Measurements from ENCODE around the gene ARGLU1.

The ARGLU1 gene

DNA sequence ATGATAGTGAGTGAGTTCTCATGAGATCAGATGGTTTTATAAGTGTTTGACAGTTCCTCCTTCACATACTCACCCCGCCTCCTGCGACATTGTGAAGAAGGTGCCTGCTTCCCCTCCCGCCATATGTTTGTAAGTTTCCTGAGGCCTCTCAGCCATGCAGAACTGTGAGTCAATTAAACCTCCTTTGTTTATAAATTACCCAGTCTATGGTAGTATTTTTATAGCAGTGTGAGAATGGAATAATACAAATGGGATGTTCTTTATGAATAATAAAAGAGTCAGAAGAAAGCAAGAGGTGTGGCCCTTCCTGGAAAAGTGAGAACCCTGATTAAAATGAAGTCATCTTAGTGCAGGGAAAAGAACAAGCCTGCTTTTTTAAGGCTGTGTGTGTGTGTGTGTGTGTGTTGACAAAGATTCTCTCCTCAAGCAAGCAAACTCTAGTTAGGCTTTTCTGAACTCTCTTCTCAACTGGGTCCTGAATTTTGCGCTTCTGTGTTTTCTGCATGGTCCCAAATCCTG, 18.8 kb upstream of the ARGLU1 start:
- no peak for DNase-seq

- DNase-seq: no peak
Measured at GRCh38 chr13:106581225-106581624, 13.3 kb upstream of the ARGLU1 start.

DNA sequence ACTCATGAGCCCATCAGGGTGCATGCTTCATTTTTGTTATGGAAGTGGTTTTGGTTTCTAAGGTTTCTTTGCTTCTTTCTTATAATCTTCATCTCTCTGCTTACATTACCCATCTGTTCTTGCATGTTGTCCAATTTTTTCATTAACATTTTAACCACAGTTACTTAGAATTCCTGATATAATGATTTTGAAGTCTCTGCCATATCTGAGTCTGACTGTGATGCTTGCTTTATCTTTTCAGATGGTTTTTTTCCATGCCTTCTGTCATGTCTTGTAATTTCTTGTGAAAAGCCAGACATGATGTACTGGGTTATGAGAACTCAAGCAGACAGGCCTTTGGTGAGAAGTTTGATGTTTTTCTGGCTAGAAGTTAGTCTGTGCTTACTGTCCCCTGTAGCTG, 8.0 kb upstream of the ARGLU1 start:
- no peak for DNase-seq

DNA sequence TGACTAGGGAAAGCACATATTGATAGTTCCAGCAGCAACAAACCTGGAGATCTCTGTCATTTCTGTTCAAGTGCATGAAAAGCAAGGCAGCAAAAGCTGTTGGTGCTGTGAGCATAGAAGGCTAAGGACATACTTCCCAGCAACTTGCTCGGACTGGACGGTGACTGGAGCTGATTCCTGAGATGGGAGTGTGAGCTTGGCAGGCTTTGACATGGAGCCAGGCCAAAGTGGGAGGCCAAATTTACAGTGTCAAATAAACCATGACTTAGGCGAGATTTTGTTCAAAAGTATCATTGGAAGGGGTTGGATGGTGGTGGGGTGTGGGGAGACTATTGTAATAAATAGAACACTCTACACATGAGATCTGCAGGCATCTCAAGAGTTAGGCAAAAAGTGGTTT, 5.9 kb upstream of the ARGLU1 start:
- no peak for DNase-seq

DNA sequence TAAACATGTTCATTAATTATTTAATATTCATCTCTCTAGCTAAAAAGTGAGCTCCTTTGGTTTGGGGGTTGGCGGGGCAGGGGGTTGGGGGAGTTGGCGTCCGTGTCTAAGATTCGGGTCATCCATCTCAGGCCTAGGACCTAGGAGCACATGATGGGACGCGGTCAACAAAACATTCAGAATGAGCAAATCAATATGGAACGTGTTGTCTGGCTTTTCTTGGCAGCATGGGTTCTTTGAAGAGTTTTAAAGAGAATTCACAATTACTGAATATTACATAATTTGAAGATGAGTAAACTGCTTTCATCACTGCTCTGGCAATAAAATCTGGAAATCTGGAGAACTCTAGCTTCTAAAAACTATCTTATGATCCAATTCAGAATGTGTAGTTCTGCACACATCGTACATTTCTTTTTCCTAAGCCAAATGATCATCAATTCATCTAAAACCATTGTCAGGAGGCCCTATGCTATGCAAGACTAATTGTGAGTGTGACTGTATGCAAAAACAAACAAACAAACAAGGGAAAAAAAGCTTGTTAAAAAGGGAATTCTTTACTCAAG, 5.4 kb upstream of the ARGLU1 start:
- DNase-seq: no peak

DNA sequence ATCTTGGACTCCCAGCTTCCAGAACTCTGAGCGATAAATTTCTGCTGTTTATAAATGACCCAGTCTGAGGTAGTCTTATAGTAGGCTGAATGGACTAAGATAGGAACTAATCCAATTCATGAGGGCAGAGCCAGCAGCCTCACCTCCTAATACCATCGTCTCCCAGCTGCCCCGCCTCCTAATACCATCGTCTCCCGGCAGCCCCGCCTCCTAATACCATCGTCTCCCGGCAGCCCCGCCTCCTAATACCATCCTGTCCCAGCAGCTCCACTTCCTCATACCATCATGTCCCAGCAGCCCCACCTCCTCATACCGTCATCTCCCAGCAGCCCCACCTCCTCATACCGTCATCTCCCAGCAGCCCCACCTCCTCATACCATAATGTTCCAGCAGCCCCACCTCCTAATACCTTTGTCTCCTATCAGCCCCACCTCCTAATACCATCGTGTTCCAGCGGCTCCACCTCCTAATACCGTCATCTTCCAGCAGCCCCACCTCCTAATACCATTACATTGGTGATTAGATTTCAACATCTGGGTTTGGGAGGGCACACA, 2.4 kb upstream of the ARGLU1 start:
- peak; percentile 35 for DNase-seq

GRCh38 chr13:106569233-106570095, 1.5 kb upstream of the ARGLU1 start:
- DNase-seq: no peak

DNA sequence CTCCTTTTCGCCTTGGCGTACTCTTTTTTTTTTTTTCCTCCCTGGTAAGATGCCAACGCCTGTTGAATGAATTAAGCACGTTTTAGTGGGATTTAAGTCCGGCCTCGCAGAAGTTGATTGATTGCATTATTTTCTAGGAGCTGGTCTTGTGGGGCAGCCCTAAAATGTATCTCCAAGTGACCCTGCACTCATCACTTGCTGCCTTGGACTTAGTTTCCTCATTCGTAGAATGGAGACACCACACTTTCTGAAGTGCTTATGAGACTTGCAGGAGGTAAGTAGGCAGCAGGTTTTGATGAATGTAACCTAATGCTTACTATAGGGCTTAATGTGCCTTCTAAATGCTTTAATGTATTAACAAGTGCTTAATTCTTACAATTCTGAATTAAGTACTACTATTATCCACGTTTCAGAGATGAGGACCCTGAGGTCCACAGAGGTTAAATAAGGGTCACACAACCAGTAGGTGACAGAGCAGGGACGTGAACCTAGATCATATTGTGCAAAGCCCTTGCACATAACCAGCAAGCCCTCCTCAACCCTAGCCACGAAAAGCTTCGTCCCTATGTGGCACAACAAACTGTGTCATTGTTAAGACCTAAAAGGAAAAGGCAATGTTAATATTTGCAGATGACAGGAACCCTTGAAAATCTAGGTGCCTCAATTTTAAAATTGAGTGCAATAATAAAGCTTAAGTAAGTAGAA, 514 bp upstream of the ARGLU1 start:
- DNase-seq: no peak

DNA sequence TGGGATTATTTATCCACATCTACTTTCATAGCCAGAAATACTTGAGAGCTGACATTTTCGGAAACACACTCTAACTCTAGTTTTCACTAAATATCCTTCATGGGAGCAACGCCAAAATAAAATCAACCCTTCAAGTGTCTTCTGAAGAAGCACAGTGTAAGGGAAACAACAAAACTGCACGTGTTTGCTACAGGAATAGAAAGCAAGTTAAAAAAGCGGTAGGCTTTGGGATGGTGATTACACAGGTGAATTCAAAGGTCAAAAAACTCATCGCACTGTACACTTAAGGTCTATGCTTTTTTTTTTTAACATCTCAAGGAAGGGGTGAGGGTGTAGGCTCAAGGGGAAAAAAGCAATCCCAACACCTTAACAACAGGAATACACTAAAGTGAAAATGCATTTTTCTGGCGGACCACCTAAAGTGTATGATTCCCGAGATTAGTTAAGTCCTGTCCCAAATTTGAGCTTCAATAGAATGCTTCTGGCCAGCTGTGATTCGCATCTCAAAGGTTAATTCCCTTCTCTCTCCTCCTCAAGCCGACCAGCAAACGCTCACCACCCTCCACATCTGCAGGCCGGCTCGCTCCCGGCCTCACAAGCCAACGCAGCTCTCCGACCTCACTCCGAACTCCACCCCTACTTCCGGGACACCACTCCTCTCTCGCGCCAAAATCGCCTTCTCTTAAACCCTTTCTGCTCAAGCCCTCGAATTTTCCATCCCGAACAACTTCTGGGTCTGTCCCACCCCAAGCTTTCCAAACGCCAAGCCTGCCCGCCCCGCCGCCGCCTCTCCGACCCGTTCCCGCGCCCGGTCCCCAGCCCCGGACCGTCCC, 1.1 kb downstream of the ARGLU1 start:
- peak; percentile 69 for DNase-seq

- no peak for DNase-seq
Measured at GRCh38 chr13:106565127-106565775, 2.7 kb downstream of the ARGLU1 start.

DNA sequence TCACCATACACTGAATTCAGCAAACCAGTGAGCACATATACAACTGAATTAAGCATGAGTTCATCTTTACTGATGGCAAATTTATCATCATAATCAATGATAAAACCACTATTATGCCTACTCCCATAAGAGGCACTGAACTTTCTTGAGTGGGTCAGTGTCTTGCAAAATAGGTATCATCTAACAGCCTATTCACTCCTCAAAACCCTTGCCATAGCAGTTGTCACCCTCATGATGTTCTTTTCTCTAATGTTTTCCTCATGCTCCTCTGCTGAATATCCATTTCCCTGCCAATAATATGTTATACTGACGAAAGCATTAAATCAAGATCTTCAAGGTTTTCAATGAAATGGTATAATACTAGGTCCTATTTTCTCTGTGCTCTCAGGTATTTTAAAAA, 5.6 kb downstream of the ARGLU1 start:
- no peak for DNase-seq

GRCh38 chr13:106561551-106562170, 6.3 kb downstream of the ARGLU1 start:
- no peak for DNase-seq

DNA sequence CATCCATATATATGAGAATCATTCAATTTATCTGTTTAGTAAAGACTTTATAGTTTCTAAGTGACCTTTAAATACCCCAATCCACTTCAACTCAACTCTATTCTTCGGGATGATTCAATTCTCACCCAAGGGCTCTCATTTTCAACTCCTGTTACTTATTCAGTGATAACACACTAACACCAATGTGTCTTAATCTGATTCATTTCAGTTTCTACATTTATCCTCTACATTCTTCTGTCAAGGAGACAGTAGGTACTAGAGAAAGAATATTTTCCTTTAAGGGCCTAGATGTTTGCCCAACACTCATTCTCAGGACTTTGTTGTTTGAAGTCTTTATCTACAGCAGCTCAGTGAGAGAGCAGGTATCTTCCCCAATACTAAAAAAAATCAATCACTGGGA, 7.1 kb downstream of the ARGLU1 start:
- no peak for DNase-seq

GRCh38 chr13:106558527-106558926, 9.4 kb downstream of the ARGLU1 start:
- no peak for DNase-seq

- DNase-seq: peak; percentile 68
Measured at GRCh38 chr13:106555631-106556328, 12.2 kb downstream of the ARGLU1 start.

DNA sequence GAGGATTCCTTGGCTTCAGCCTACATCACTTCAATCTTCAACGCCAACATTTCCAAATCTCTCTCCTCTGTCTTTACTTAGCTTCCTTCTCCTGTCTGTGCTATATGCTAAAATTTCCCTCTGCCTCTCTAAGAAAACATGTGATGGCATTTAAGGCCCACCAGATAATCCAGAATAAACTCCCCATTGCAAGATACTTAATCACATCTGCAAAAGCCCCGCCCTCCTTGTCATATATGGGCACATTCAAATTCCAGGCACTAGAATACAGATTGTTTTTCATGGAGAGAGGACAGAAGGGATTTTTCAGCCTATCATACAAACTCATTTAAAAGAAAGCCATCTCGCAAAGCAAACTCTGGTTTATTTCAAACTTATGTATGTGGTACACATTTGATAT, 16.2 kb downstream of the ARGLU1 start:
- peak; percentile 61 for DNase-seq

DNA sequence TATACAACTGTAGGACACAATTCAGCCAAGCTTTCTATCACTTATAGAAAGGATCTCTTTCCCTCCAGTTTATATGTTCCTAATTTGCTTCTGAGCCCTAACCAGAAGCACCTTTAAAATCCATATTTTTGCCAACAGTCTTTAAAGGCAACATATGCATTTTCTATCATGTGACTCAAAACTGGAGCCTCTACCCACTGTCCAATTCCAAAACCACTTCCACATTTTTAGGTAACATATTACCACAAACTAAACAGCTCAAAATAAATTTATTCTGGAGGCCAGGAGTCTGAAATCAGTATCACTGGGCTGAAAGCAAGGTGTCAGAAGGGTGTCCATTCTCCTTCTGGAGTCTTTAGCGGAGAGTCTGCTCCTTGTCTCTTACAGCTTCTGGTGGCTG, 16.6 kb downstream of the ARGLU1 start:
- DNase-seq: no peak

GRCh38 chr13:106550570-106551135, 17.3 kb downstream of the ARGLU1 start:
- no peak for DNase-seq

DNA sequence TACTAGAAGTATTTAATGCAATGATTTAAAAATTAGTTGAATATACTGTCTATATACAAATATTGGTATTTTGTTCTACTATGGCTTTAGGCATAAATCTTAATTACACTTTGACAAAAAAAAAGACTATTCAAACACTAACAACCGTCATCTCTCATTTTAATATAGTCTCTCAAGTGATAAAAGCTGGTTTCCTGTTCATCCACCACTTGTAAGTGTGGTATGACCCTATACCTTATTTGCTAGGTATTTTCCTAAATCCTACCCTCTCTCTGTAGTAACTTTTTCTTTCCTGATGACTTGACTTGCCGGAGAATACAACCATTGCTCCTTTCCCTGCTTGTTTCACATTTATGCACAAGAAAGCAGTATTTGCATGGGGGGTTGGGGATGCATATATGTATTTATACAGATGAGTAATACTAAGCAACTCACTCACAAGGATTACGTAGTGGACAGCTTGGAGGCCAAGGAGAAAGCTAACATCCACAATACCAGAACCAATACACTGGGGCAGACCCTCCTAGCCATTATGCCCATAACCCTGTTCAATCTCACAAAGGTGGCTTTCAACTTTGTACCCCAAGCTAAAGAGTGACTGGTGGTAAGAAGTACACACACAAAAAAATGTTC, 19.8 kb downstream of the ARGLU1 start:
- peak; percentile 61 for DNase-seq

DNA sequence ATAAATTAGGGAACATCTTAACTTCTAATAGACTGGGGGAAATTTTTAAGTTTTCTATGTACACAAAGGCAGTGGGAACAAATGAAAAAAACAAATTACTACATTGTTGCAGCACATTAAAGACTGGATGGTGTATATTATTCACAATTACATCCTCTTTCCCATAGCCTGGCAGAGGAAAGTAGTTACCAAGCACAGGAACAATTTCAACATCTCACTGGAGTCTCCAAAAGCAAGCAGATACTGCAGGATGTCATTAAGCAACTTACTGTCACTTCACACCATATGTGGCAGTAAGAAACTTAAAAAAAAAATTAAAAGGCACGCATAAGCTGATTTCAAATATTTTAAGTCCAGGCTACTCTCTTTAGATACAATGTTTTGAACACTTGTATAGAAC, 26.1 kb downstream of the ARGLU1 start:
- DNase-seq: no peak

Measured in fibroblast of skin of back (primary cell).